WTC11 (cell line): ENCODE results near the gene TKTL1. TPM values are rescaled to one million over a fixed set of nuclear protein-coding genes. Genes with fewer than 3 reads are reported as not detected.

Experiments used
- AFF4 ChIP-seq: sonication (generic); formaldehyde crosslinking; IDR thresholded peaks from 2 replicates; pipeline ENCODE4 v1.8.1; 2023; ENCODE audit warnings: mild to moderate bottlenecking, missing genetic modification reagents, borderline replicate concordance
- CREB1 ChIP-seq: sonication (generic); formaldehyde crosslinking; IDR thresholded peaks from 2 replicates; pipeline ENCODE4 v1.8.0; 2023; ENCODE audit warnings: mild to moderate bottlenecking, missing genetic modification reagents
- E2F1 ChIP-seq: sonication (generic); formaldehyde crosslinking; IDR thresholded peaks from 2 replicates; pipeline ENCODE4 v1.8.0; 2022; ENCODE audit warnings: mild to moderate bottlenecking, missing genetic modification reagents
- FOXK1 ChIP-seq: sonication (generic); formaldehyde crosslinking; IDR thresholded peaks from 2 replicates; pipeline ENCODE4 v1.8.0; 2022; ENCODE audit warnings: mild to moderate bottlenecking, moderate library complexity, missing genetic modification reagents
- FOXP1 ChIP-seq: sonication (generic); formaldehyde crosslinking; IDR thresholded peaks from 2 replicates; pipeline ENCODE4 v1.8.0; 2022; ENCODE audit warnings: missing genetic modification reagents, mild to moderate bottlenecking, moderate library complexity, borderline replicate concordance
- GRHL2 ChIP-seq: fragments of 250-450 bp; sonication (Bioruptor Pico); IDR thresholded peaks from 2 replicates; pipeline ENCODE4 v1.8.0; 2022; ENCODE audit warnings: mild to moderate bottlenecking, moderate library complexity; ENCODE audit not compliant: insufficient replicate concordance, severe bottlenecking
- GTF2I ChIP-seq: fragments of 250-450 bp; sonication (Bioruptor Pico); conservative IDR thresholded peaks from 2 replicates; pipeline ENCODE4 v1.4.0; 2021; ENCODE audit warnings: mild to moderate bottlenecking
- MAX ChIP-seq: sonication (generic); formaldehyde crosslinking; IDR thresholded peaks from 2 replicates; pipeline ENCODE4 v1.8.0; 2022; ENCODE audit warnings: mild to moderate bottlenecking, missing genetic modification reagents
- PRDM15 ChIP-seq: sonication (generic); formaldehyde crosslinking; IDR thresholded peaks from 2 replicates; pipeline ENCODE4 v1.8.0; 2022; ENCODE audit warnings: missing genetic modification reagents
- PREB ChIP-seq: sonication (generic); formaldehyde crosslinking; IDR thresholded peaks from 2 replicates; pipeline ENCODE4 v1.8.1; 2022; ENCODE audit warnings: mild to moderate bottlenecking, missing genetic modification reagents, moderate library complexity, borderline replicate concordance
- SMAD4 ChIP-seq: sonication (generic); formaldehyde crosslinking; IDR thresholded peaks from 2 replicates; pipeline ENCODE4 v1.8.0; 2022; ENCODE audit warnings: mild to moderate bottlenecking, missing genetic modification reagents
- total RNA-seq: library from RNA; stranded (reverse); gene quantifications from 3 replicates; pipeline ENCODE4 v1.2.3, GENCODE V29; 2021
- TF ChIP-seq, protein P1 (sequence below): sonication (generic); formaldehyde crosslinking; conservative IDR thresholded peaks from 2 replicates; pipeline ENCODE4 v1.8.1; 2022; ENCODE audit warnings: mild to moderate bottlenecking, missing genetic modification reagents
- TF ChIP-seq, protein P2 (sequence below): sonication (generic); formaldehyde crosslinking; IDR thresholded peaks from 2 replicates; pipeline ENCODE4 v1.8.0; 2023; ENCODE audit warnings: mild to moderate bottlenecking, missing genetic modification reagents

The TKTL1 gene
- total RNA-seq, 1 experiment from 2014 or later: 0.46 TPM

DNA sequence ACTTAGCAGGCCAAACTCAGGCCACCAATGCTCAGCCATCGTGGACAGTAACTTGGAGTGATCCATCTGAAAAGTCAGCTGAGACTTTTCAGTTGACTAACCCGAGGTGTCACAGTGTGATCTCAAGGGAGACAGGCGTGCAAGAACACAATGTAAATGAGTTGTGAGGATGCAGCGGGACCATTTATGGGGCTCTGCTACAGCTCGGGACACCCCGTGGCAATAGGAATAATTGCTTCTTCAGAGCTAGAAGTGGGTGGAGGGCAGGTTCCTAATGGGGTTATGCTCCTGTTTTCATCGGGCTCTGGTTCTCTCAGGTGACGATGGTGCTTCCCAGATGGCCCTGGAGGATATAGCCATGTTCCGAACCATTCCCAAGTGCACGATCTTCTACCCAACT, 27.3 kb downstream of the TKTL1 start (continued):
- no peak for TF ChIP-seq AFF4 (CRISPR knock-in tag)
- TF ChIP-seq SMAD4: no peak
- no peak for TF ChIP-seq GRHL2 (CRISPR knock-in tag)
- TF ChIP-seq FOXP1 (CRISPR knock-in tag): no peak
- no peak for TF ChIP-seq MAX (CRISPR knock-in tag)
- no peak for TF ChIP-seq FOXK1
- TF ChIP-seq CREB1 (CRISPR knock-in tag): no peak
- no peak for TF ChIP-seq GTF2I (CRISPR knock-in tag)
- TF ChIP-seq, protein P1, sequence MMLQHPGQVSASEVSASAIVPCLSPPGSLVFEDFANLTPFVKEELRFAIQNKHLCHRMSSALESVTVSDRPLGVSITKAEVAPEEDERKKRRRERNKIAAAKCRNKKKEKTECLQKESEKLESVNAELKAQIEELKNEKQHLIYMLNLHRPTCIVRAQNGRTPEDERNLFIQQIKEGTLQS (CRISPR knock-in tag): no peak
- TF ChIP-seq, protein P2, sequence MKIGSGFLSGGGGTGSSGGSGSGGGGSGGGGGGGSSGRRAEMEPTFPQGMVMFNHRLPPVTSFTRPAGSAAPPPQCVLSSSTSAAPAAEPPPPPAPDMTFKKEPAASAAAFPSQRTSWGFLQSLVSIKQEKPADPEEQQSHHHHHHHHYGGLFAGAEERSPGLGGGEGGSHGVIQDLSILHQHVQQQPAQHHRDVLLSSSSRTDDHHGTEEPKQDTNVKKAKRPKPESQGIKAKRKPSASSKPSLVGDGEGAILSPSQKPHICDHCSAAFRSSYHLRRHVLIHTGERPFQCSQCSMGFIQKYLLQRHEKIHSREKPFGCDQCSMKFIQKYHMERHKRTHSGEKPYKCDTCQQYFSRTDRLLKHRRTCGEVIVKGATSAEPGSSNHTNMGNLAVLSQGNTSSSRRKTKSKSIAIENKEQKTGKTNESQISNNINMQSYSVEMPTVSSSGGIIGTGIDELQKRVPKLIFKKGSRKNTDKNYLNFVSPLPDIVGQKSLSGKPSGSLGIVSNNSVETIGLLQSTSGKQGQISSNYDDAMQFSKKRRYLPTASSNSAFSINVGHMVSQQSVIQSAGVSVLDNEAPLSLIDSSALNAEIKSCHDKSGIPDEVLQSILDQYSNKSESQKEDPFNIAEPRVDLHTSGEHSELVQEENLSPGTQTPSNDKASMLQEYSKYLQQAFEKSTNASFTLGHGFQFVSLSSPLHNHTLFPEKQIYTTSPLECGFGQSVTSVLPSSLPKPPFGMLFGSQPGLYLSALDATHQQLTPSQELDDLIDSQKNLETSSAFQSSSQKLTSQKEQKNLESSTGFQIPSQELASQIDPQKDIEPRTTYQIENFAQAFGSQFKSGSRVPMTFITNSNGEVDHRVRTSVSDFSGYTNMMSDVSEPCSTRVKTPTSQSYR (CRISPR knock-in tag): no peak
- no peak for TF ChIP-seq E2F1 (CRISPR knock-in tag)
- no peak for TF ChIP-seq PREB (CRISPR knock-in tag)
- TF ChIP-seq PRDM15 (CRISPR knock-in tag): no peak
- TF ChIP-seq, all 79 proteins: peak for 0
